GM18907 (cell line): Measurements from ENCODE around the gene EXOC3.

Source experiments
- ATAC-seq: cut with Tn5 transposase; IDR thresholded peaks from one replicate; pipeline ENCODE4 v1.9.1; 2021; ENCODE audit warnings: mild to moderate bottlenecking, moderate library complexity; ENCODE audit not compliant: unreplicated experiment

The EXOC3 gene

GRCh38 chr5:424301-425110 lies 18.5 kb upstream of the EXOC3 start:
- ATAC-seq = peak; percentile 91

GRCh38 chr5:425714-426113 lies 17.3 kb upstream of the EXOC3 start:
- no peak for ATAC-seq

GRCh38 chr5:426392-426976 lies 16.5 kb upstream of the EXOC3 start:
- no peak for ATAC-seq

GRCh38 chr5:427415-428087 lies 15.4 kb upstream of the EXOC3 start:
- no peak for ATAC-seq

- ATAC-seq = no peak
These were observed 14.8 kb upstream of the EXOC3 start for GRCh38 chr5:428219-428618.

GRCh38 chr5:428754-429452 lies 14.1 kb upstream of the EXOC3 start:
- no peak for ATAC-seq

- ATAC-seq = no peak
These were observed 13.4 kb upstream of the EXOC3 start for GRCh38 chr5:429453-430188.

GRCh38 chr5:430214-430925 lies 12.6 kb upstream of the EXOC3 start:
- ATAC-seq = no peak

GRCh38 chr5:431001-431710 lies 11.8 kb upstream of the EXOC3 start:
- ATAC-seq = peak; percentile 75

- no peak for ATAC-seq
These were observed 11.3 kb upstream of the EXOC3 start for GRCh38 chr5:431711-432050.

GRCh38 chr5:432201-432927 lies 10.6 kb upstream of the EXOC3 start:
- no peak for ATAC-seq

GRCh38 chr5:432928-433791 lies 9.8 kb upstream of the EXOC3 start:
- no peak for ATAC-seq

- no peak for ATAC-seq
These were observed 9.1 kb upstream of the EXOC3 start for GRCh38 chr5:433836-434235.

GRCh38 chr5:434443-435146 lies 8.4 kb upstream of the EXOC3 start:
- no peak for ATAC-seq

GRCh38 chr5:435156-435790 lies 7.7 kb upstream of the EXOC3 start:
- ATAC-seq = no peak

- ATAC-seq = no peak
These were observed 6.9 kb upstream of the EXOC3 start for GRCh38 chr5:435961-436640.

- ATAC-seq = no peak
These were observed 6.4 kb upstream of the EXOC3 start for GRCh38 chr5:436641-436975.
